HG02610 (cell line): ENCODE results near the gene HEMK1.

Experiments used
- ATAC-seq: cut with Tn5 transposase; IDR thresholded peaks from one replicate; pipeline ENCODE4 v1.9.1; 2021; ENCODE audit warnings: mild to moderate bottlenecking, moderate library complexity; ENCODE audit not compliant: unreplicated experiment

HEMK1 gene

DNA sequence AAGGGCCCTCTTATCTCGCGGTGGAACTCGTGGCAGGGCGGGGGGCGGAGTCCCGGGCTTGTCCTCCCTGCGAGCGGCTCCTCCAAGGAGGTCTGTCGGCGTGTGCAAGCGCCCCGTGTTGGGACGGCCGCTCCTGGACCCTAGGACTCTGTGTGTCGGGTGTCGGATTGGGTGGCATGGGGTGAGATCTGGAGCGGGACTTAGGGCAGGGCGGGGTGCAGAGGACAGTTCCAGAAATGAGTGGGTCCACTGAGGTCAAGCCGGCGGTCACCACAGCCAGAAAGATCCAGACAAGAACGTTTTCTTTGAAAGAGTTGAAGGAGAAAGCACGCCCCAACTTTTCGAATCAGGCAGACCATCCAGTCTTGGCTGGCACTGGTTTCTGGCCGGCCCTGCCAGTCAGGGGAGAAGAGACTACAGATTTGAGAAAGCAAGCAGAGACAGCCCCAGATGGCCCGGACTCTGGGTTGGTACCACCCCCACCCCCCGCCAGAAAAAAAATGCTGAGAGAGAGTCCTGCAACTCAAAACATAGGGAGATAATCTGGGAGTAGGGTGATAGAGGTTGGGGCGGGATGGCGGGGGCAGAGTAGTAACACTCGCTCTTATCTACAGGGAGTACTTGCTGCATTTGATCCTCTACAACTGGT, 43.0 kb downstream of the HEMK1 start:
- no peak for ATAC-seq

DNA sequence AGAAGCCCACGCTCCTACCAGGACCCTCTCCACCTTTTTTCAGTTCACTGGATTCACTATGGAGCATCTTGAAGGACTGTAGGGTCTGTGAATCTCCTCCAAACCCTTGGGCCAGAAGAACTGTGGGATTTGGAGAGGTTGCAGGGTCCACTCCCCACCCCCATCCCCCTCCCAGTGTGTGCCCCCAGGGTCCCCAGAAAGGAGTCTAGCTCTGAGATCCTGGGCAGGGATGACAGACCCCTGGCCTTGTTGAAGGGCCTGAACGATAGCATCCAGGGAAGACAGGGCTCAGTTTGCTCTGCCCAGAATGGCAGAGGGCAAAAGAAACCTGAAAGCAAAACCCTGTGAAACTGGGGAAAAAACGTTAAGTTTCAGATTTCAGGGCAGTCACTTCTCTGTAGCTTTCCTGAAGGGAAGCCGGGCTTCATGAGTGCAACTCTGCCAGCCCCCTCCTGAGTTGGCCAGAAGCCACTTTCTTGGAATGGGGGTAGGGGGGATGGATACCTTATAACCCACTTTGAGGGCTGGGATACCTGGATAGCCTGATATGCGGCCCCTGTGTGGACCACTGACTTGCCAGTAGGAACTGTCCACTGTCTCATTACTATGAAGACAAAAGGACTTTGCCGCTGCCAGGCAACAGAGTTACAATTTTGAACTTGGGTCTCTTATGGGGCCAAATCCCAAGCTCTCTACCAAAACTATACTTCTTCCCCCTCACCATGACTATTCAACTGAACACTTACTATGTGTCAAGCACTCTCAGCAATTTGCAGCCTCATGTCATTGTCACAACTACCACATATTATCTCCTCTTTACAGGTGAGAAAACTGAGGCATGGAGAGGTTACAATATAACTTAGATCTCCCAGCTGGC, 43.9 kb downstream of the HEMK1 start:
- ATAC-seq, result no peak

DNA sequence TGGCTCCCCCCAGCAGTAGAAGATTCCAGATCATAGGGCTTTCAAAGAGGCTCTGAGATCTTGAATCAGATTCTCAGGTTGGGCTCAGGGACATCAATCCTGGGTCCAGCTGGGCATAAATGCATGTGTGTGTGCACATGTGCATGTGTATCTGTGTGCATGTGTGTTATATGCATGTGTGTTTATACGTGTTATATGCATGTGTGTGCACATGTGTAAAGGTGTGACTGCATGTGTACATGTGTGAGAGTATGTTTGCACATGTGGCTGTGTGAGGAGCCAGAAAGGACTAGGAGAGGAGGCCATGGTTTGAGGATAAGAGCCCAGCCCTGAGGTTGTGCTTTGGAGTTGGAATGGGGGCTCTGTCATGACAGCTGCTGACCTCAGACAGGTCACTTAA, 45.9 kb downstream of the HEMK1 start:
- ATAC-seq, result no peak

DNA sequence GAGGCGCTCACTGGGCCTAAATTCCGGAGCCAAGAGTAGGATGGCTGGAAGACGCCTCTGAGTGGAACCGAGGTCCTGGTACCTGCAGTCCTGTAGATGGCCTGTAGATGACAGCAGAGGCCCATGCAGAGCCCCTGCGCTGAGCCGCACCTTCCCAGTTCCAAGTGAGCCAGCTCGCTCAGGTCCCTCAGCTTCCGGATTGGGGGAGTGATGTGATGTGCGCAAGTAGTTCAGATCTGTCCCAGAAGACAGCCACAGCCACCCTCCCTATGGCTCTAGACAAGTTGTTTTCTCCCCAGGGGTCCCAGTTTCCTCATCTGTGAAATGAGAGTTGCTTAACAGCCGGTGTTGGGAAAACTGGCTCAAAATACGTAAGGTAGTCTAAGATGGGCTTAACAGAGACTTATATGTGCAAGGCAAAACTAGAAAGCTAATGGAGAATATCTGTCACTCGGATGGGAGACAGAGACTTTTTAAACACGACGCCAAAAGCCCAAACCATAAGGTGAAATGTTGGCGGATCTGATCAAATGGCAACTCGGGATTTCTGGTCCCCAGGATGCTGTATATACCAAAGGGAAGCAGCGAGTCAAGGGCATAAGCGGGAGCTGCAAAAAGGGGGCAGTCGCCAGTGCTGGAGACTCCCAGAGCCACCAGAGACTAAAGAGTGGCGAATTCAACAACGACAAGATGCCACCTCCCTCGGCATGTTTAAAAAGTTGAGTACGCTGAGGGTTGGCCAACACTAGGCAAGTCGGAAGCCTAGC, 46.9 kb downstream of the HEMK1 start:
- ATAC-seq, result peak; percentile 43

DNA sequence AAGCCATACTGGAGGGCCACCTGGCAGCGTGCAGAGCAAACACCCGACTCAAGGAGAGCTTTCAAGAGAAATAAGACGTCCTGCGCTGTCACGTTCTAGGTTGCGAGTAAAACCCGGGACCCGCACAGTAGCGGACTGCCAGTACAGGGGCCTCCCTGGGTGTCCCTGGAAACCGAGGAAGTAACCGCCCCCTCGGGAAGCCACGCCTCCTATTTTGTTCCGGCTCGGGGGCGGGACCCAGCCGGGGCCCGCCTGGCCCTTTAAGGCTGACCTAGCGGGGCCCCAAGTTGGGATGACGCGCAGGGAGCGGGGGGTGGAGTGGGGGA, 47.4 kb downstream of the HEMK1 start:
- peak; percentile 64 for ATAC-seq

DNA sequence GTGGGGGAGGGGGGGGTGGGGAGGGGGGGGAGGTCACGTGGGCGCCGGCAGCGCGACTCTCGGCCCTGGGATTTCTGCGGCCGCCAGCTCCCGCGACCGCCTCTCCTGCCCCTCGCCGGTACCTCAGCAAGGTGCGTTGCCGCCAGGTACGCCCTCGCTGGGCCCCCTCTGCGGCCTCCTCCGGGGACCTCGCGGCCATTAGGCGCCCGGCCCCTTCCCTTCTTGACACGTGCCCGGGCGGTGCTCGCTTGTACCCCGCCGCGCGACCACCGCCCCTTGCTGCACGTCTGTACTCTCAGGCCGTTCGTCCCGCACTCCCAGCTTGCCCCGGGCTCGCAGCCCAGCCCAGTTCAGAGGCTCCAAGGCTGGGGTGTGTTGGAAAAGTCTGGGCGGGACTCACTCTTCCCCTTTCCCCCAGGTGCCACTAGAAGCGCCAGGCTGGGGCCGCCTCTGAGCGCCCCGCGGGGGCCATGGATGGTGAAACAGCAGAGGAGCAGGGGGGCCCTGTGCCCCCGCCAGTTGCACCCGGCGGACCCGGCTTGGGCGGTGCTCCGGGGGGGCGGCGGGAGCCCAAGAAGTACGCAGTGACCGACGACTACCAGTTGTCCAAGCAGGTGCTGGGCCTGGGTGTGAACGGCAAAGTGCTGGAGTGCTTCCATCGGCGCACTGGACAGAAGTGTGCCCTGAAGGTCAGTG, 47.9 kb downstream of the HEMK1 start, which contains the start of gene MAPKAPK3:
Gene MAPKAPK3, plus strand, starts transcription at position 56 of the 696 bp plus-strand sequence. Its CDS starts 415 bp downstream, at position 471.
- no peak for ATAC-seq

DNA sequence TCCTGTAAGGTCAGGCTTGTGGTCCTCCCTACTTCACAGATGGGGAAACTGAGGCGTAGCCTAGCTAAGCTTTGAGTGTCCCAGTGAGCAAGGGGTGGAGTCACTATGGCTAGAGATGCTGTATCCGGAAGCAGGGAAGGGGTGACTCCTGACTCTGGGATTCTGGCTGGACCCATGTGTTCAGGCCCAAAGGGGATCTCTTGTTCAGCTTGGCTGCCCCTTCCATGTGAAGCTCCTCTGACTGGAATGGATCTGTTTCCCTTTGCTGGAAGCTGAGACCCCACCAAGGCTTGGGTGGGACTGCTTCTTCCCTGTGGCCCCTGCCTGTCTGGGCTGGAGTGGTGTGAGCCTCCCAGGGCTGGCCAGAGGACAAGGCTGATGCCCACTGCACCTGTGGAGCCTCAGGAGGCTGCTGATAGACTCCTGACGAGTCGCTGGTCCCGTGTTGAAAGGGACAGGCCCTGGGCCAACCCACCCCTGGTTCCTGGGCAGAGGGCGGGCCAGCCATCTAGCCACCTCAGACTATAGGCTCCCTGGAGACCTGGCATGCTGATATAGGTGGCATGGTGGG, 48.7 kb downstream of the HEMK1 start:
- no peak for ATAC-seq

DNA sequence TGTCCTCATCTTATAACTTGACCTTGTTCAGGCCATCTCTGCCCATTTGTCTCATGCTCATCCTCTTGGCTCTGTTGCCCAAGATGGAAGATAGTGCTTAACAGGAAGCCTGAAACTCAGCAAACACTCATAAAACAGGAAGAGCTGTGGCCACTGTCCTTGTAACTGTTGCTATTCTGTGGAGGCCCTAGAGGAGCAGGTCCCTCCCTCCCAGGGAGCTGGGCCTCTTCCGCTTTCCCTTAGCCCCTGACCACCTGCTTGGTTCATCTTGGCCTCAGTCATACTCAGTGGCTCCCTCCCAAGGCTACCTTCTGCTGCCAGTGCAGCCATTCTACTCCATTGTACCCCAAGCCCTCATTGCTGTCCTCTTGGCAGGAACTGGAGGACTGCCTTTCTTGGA, 51.1 kb downstream of the HEMK1 start:
- no peak for ATAC-seq

DNA sequence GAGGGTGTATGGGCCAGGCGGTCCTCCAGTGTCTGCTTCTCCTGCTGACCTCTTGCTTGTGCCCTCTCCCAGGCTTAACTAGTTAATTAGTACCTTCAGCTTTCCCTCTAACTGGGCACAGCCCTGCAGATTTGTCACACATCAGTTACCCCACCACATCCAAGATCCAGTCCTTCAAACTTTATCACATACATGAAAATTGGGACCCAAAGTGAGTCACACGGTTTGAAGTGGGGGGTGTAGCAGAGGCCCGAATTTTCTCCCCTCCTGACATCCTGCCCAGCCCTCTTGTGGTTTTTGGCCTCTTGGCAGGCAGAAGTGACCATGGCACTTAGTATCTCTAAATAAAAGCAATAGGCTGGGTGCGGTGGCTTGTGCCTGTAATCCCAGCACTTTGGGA, 51.5 kb downstream of the HEMK1 start:
- ATAC-seq, result no peak

DNA sequence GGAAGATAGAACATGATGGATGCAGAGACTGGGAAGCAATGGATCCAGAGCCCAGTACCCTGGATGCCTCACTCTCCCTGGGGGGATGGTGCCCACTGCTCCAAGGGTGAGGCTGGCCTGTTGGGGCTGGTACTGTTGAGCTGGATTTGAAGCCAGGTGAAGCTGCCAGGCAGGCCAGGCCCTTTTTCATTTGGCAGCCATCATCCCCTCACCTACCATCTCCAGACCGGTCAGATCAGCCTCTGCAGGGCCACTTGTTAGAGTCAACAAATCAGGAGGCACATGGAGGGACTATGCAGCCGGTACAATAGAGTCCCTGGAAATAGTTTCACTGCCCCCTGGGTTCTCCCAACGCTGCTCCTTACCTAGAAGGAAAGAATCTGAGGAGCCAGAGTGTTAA, 53.6 kb downstream of the HEMK1 start:
- no peak for ATAC-seq

DNA sequence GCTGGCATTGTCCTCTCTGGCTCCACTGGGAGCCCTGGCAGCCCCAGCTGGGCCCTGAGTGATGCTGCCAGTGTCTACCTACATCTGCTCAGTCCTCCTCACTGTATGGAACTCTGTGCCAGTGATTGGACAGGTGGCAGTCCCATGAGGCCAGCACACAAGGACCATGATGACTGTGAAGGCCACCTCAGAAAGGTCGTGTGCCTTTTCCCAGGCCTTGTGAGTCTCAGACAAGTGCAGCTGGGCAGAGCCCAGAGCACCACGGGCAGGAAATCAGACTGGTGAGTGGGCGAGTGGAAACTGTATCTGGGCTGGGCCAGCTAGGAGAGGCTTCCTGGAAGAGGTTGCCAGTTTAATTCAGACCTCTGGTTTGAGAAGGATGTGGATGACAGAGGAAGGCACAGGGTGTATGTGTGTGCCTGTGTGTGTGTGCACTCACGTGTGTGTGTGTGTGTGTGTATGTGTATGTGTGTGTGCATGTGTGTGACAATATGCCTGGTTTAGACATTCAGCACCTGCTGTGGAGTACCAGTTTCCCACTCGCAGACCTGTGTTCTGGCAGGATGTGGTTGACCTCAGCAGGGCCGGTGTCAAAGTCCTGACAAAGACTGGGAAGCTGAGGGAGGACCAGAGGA, 54.6 kb downstream of the HEMK1 start:
- peak; percentile 50 for ATAC-seq

DNA sequence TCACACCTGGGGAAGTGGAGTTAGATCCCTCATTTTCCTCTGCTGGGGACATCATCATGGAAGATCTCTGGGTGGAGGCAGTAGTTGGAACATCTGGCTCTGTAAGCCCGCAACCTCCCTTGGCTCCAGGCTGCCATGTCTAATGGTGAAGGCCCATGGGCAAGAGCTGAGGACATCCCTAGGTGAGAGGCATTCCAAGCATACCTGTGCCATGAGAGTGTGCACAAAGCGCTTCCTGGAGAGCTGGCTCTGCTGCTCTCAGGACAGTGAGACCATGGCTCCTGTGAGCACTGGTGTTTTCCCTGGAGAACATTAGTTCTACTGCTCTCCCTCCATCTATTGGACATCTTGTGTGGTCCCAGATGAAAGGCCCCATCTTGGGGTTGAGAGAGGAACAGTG, 55.3 kb downstream of the HEMK1 start:
- ATAC-seq, result no peak

DNA sequence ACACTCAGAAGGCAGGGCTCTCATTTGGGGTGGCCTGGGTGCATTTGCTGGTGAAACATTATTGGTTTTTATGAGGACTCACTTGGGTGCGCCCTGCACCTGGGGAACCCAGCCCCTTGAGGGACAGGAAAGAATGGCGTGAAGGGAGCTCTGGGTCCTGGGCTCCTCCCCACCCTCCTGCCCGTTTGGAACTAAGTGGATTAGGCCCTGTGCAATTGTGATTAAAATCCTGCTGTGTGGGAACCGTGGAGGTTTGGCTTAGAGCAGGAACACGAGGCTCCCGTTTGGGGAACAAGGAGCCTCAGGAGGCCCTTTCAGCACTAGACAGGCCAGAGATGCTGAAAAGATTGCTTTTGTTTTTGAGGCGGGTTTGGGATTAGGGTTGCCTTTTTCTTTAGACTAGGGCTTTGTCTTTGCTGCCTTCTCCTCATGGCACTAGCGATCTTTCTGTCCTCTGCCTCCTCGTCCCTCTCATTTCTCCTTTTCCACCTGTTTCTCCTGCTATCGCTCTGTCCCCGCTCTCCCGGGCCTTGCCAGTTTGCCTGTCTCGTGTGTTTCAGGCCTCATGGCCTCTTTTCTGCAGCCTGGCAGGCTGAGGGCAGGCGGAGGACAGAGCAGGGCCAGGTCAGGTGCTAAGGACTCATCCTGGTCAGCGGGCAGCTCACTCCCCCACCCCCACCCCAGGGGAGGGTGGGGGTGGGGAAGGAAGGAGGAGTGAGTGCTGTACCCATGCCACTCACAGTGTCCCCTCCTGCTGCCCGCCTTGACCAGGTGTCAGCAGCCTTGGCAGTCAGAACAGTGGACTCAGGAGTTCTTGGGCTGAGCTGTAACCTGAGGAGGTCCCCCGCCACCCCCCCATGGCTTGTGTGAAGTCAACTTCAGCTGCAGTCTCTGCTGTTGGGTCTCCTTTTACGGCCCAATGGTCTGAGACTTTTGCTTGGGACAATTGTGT, 56.2 kb downstream of the HEMK1 start:
- ATAC-seq, result no peak

DNA sequence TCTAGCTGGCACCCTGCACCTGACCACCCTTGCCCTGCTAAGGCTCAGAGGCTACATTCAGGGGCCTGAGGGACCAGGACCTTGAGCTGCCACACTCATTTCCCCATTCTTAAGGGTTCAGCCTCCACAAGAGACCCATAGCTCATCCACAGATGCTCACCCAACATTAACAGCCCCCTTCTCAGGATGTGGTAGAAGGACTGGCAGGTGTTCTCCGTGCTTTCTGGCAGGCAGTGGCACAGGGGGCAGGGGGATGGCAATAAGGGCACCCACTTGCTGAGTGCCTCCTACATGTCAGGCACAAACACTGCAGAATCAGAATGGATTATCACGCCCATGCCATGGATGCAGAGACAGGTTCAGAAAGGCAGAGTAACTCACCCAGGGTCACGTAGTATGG, 57.1 kb downstream of the HEMK1 start:
- no peak for ATAC-seq

DNA sequence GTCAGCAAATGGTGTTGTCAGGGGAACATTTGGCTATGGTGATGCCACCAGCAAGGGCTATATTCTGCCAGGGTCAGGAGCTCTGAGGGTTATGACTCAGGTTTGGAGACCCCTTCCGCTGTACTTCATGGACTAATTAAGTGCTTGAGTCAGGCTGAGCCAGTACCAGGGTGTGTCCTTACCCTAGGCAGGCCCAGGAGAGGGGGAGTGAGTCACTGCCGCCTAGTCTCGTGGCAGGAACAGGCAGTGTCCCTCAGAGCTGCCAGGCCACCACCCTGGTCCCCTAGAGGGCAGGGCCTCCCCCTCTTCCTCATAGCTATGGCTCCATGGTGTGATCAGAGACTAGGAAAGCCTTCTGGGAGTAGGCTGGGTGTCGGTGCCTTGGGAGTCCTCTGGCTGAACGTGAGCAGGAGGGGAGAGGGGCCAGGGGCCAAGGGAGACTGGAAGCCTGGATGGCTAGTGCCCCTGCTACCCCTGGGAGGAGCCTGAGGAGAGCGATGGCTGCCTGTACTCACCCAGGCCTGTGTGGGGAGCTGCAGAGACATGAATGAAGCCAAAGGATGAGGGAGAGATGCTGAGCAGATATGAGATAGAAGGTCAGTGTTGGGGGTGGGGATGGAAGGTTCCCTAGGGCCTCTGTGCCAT, 58.2 kb downstream of the HEMK1 start:
- ATAC-seq, result no peak

DNA sequence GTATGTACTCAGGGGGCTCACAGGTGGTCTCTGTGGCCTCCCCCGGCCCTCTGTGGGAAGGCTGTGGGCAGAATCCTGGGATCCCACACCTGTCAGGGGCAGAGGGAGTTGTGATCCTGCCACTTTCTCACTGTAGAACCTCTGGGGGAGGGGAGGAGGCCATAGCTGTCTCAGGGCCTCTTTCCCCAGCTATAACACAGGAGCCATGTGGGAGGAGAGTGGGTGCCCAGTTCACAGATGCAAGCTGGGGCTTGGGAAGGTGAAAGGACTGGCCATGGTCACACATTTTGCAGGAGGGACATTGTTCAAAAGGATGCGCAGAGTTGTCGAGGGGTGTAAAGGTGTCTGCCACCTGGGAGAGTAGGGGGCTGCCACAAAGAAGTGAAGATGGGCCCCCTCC, 59.3 kb downstream of the HEMK1 start:
- no peak for ATAC-seq

DNA sequence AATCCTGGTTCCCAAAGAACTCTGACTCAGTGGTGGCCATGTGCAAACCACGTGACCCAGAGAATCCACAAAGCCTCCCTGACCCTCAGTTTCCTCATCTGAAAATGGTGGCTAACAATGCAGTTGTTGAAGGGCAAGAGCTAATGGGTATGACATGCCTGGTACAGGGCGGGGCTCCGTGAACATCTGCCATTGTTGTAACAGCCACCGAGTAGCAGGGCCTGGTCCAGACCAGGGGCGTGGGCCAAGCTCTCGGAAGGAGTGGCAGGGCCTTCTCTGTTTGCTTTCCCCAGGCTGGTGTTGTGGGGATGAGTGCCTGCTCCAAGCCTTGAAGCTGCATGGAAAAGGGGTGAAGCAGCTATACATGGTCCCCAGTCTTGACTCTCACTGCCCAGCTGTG, 61.1 kb downstream of the HEMK1 start:
- no peak for ATAC-seq

DNA sequence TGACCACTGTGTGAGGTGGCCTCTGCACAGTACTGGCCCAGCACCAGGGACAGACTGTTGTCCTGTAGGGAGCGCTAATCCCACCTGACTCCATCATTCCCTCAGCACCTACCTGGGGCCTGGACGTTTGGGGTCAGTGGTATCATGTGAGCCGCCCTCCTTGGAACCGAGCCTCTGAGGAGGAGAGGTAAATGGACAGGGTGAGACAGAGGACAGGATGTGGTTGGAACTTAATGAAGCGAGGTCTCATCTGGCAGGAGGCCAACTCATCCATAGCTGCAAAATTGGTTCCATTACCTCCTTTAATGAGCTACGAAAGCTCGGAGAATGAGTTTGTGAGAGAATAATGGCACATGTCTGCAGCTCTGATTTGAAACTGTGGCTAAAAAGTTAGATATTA, 61.6 kb downstream of the HEMK1 start:
- ATAC-seq, result no peak

DNA sequence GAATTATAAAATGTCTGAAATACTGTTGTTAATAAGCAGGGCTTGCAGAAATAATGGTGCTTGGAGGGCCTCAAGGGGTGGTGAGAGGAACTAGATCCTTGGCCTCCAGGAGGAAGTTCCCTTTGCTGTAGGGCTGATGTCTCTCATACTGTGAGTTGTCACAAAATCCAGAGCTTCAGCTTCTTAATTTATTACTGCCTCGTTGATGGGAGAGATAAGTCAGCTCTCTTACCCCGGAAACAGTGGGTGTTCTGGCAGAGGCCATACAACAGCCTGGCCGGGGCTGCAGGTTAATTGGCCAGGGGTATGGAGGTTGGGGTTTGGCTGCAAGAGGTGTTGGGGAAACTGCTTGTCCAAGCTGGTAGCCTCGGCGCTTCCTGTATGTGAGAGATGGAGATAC, 63.1 kb downstream of the HEMK1 start:
- no peak for ATAC-seq
